B cell (primary cell): ENCODE data around the gene MYCBPAP. TPM values are rescaled to one million over a fixed set of nuclear protein-coding genes. Genes with fewer than 3 reads are reported as not detected.

ENCODE experiments used
- ATAC-seq: fragments of 200-7000 bp; cut with Tn5 transposase; one replicate; pipeline ENCODE4 v1.10.0; 2021; ENCODE audit warnings: low read depth, mild to moderate bottlenecking, moderate number of reproducible peaks, moderate library complexity
- CTCF ChIA-PET: fragments of 350-600 bp; sonication (Branson Sonifier 250); formaldehyde crosslinking; loops from one replicate; lab custom pipeline; 2021; ENCODE audit warnings: antibody characterized with exemption, inconsistent platforms; lab: Charles Lee
- POLR2A ChIA-PET: fragments of 350-600 bp; sonication (Branson Sonifier 250); formaldehyde crosslinking; loops from one replicate; lab custom pipeline; 2021; ENCODE audit warnings: antibody characterized with exemption; lab: Charles Lee
- DNase-seq: peaks from one replicate; pipeline ENCODE4 v3.0.0; 2013
- H2AFZ ChIP-seq: 2 replicates; pipeline ENCODE4 v1.6.1; 2012; ENCODE audit warnings: mild to moderate bottlenecking, low read depth, low read length; ENCODE audit not compliant: insufficient read depth, poor library complexity, severe bottlenecking
- H3K27ac ChIP-seq, 2 donors: 1 replicate in 1 of 2; 2 replicates in 1 of 2; pipeline ENCODE4 v1.5.1; 2012 to 2013; ENCODE audit warnings: low read length in 2 of 2, mild to moderate bottlenecking in 2 of 2, moderate library complexity in 1 of 2
- H3K27me3 ChIP-seq, 4 experiments: fragments of 200-600 bp in 1 of 4; sonication (generic) in 1 of 4; replicated peaks in 1 of 4; 1 replicate in 2 of 4; 2 replicates in 2 of 4; pipeline versions ENCODE4 v1.6.1 to v1.7.0; 2013 to 2016; ENCODE audit warnings: low read length in 3 of 4, mild to moderate bottlenecking in 2 of 4, mixed read lengths in 1 of 4, moderate library complexity in 1 of 4; ENCODE audit not compliant: insufficient read depth in 4 of 4, control insufficient read depth in 3 of 4; ENCODE audit errors: control extremely low read depth in 1 of 4
- H3K36me3 ChIP-seq, 2 experiments: replicated peaks in 1 of 2; 1 replicate in 1 of 2; 2 replicates in 1 of 2; pipeline versions ENCODE4 v1.6.1 to v1.7.1; 2013; ENCODE audit warnings: low read length in 1 of 2; ENCODE audit not compliant: insufficient read depth in 2 of 2, control insufficient read depth in 1 of 2; ENCODE audit errors: control extremely low read depth in 1 of 2, extremely low read depth in 1 of 2
- H3K4me1 ChIP-seq, 2 donors: fragments of 200-600 bp in 1 of 2; sonication (generic) in 1 of 2; 1 replicate in 1 of 2; 2 replicates in 1 of 2; pipeline versions ENCODE4 v1.5.1 to v1.6.1; 2013 to 2017; ENCODE audit warnings: low read length in 2 of 2; ENCODE audit not compliant: control insufficient read depth in 2 of 2, insufficient read depth in 2 of 2
- H3K4me2 ChIP-seq: replicated peaks from 2 replicates; pipeline ENCODE3; 2012; ENCODE audit warnings: mild to moderate bottlenecking, low read depth, low read length; ENCODE audit not compliant: poor library complexity, severe bottlenecking
- H3K4me3 ChIP-seq, 5 experiments: fragments of 200-600 bp in 1 of 5; sonication (generic) in 1 of 5; 1 replicate in 3 of 5; 2 replicates in 2 of 5; pipeline versions ENCODE4 v1.5.1 to v1.7.0; 2011 to 2016; ENCODE audit warnings: low read length in 4 of 5, mild to moderate bottlenecking in 4 of 5, low read depth in 2 of 5, control low read depth in 1 of 5, moderate library complexity in 1 of 5; ENCODE audit not compliant: insufficient read depth in 1 of 5; ENCODE audit errors: control extremely low read depth in 1 of 5, extremely low read depth in 1 of 5
- H3K79me2 ChIP-seq: fragments of 200-600 bp; sonication (generic); one replicate; pipeline ENCODE4 v1.6.0; 2016; ENCODE audit warnings: low read length; ENCODE audit not compliant: control insufficient read depth, insufficient read depth
- H3K9ac ChIP-seq: fragments of 200-600 bp; sonication (generic); 2 replicates; pipeline ENCODE4 v1.6.1; 2017; ENCODE audit warnings: mild to moderate bottlenecking, low read length, moderate library complexity
- H3K9me3 ChIP-seq, 3 donors: one replicate each; pipeline versions ENCODE4 v1.6.1 to v1.7.1; 2013; ENCODE audit warnings: low read length in 2 of 3; ENCODE audit not compliant: control insufficient read depth in 2 of 3, insufficient read depth in 1 of 3; ENCODE audit errors: control extremely low read depth in 1 of 3
- H4K20me1 ChIP-seq: 2 replicates; pipeline ENCODE4 v1.6.0; 2012; ENCODE audit warnings: mild to moderate bottlenecking, low read length; ENCODE audit not compliant: insufficient read depth, control insufficient read depth, poor library complexity, severe bottlenecking
- H3K27ac Mint-ChIP-seq: one replicate; pipeline ENCODE4 v1.8.0; 2021; ENCODE audit warnings: mixed read lengths
- H3K27me3 Mint-ChIP-seq: one replicate; pipeline ENCODE4 v1.8.0; 2021; ENCODE audit warnings: mixed read lengths
- H3K4me1 Mint-ChIP-seq: one replicate; pipeline ENCODE4 v1.8.0; 2021; ENCODE audit warnings: mixed read lengths
- H3K4me3 Mint-ChIP-seq: one replicate; pipeline ENCODE4 v1.8.0; 2021; ENCODE audit warnings: mixed read lengths
- H3K9me3 Mint-ChIP-seq: one replicate; pipeline ENCODE4 v1.8.0; 2022; ENCODE audit warnings: mixed read lengths; ENCODE audit not compliant: insufficient read depth
- EZH2 ChIP-seq: IDR thresholded peaks from 2 replicates; pipeline ENCODE4 v1.6.1; 2012; ENCODE audit warnings: borderline replicate concordance, low read depth, mild to moderate bottlenecking, moderate library complexity, low read length; ENCODE audit not compliant: insufficient read depth, poor library complexity, severe bottlenecking
- WGBS: methylation state at CpG from one replicate; pipeline ENCODE4 v1.1.5; 2013; ENCODE audit warnings: missing lambda C conversion rate; ENCODE audit not compliant: insufficient coverage; 5-methylcytosine and 5-hydroxymethylcytosine counted together
- intact Hi-C: fragments of 100-400 bp; cut with micrococcal nuclease; formaldehyde crosslinking; loops from one replicate; pipeline ENCODE4 v1.10.0; 2022
- polyA plus RNA-seq: library from polyadenylated mRNA; depleted of rRNA; stranded (reverse); fragments of >200 nt; gene quantifications from 2 replicates; pipeline ENCODE4 v1.2.3, GENCODE V29; 2012
- total RNA-seq, 2 donors: library from RNA; stranded (reverse); fragments of 120-200 nt in 1 of 2; gene quantifications; 1 replicate in 1 of 2; 2 replicates in 1 of 2; pipeline versions ENCODE4 v1.2.3 to v1.2.4, GENCODE V29; 2013 to 2022
- TF ChIP-seq, protein P1 (sequence below): fragments of 200-600 bp; IDR thresholded peaks from one replicate; pipeline ENCODE4 v1.8.0; 2022; ENCODE audit warnings: antibody characterized with exemption, mild to moderate bottlenecking

MYCBPAP gene
- total and polyA plus RNA-seq, 2 donors (not counting 1 experiment from before 2014, with no cell fraction given) = 1.9 to 5.1 TPM

DNA sequence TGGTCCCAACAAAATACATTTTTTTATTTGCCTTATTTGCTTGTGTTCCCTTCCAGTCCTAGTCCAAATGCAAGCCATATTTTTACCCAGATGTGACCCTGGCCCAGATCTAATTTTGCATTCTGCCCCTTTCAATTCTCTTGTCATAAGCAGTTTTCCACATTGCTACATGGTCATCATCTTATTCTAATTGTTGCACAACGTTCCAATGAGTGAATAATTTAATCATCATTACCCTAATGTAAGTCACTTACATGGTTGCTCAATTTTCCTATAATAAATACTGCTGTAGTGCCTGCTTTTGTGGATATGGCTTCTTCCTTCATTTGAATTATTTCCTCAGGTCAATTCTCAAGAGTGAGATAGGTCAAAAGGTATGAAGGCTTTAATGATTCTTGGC lies 16.7 kb upstream of the MYCBPAP start:
- Mint-ChIP-seq H3K27ac (no peak overlapping the region), H3K27me3 (peaks cover 1% of the 10 kb centered on the region), H3K4me1 (no peaks in the 10 kb centered on the region), H3K9me3 (no peaks in the 10 kb centered on the region), H3K4me3 (no peak overlapping the region)
- Histone ChIP-seq H3K9ac (no peak overlapping the region), H3K36me3 (no peaks in the 10 kb centered on the region), H4K20me1 (no peaks in the 10 kb centered on the region), H3K27ac (no peak overlapping the region), H3K4me2 (no peak overlapping the region), H3K27me3 (no peaks in the 10 kb centered on the region), H3K4me1 (no peaks in the 10 kb centered on the region), H3K4me3 (no peak overlapping the region), H2AFZ (no peak overlapping the region), H3K9me3 (no peaks in the 10 kb centered on the region), H3K79me2 (no peaks in the 10 kb centered on the region)
- DNase-seq (no peak), ATAC-seq (no peak)
- ChIA-PET CTCF (interaction anchor here (1.1 kb wide), 1 partner anchor 10 kb away, joined by 5 read pairs; no protein-coding TSS in a partner anchor), POLR2A (no interaction called here)
- WGBS = no CpG with 5 or more reads among the region's 1 CpG
- intact Hi-C loops = no loop called here
- TF ChIP-seq, protein P1, sequence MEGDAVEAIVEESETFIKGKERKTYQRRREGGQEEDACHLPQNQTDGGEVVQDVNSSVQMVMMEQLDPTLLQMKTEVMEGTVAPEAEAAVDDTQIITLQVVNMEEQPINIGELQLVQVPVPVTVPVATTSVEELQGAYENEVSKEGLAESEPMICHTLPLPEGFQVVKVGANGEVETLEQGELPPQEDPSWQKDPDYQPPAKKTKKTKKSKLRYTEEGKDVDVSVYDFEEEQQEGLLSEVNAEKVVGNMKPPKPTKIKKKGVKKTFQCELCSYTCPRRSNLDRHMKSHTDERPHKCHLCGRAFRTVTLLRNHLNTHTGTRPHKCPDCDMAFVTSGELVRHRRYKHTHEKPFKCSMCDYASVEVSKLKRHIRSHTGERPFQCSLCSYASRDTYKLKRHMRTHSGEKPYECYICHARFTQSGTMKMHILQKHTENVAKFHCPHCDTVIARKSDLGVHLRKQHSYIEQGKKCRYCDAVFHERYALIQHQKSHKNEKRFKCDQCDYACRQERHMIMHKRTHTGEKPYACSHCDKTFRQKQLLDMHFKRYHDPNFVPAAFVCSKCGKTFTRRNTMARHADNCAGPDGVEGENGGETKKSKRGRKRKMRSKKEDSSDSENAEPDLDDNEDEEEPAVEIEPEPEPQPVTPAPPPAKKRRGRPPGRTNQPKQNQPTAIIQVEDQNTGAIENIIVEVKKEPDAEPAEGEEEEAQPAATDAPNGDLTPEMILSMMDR = no peak
- no peak for TF ChIP-seq EZH2

GRCh38 chr17:50492214-50492613 lies 16.0 kb upstream of the MYCBPAP start:
- Histone ChIP-seq H2AFZ (no peak overlapping the region), H3K36me3 (no peaks in the 10 kb centered on the region), H3K9me3 (no peaks in the 10 kb centered on the region), H3K27me3 (no peaks in the 10 kb centered on the region), H3K79me2 (no peaks in the 10 kb centered on the region), H3K9ac (no peak overlapping the region), H3K4me1 (no peaks in the 10 kb centered on the region), H4K20me1 (no peaks in the 10 kb centered on the region), H3K4me2 (no peak overlapping the region), H3K27ac (no peak overlapping the region), H3K4me3 (no peak overlapping the region)
- Mint-ChIP-seq H3K27ac (no peak overlapping the region), H3K4me1 (no peaks in the 10 kb centered on the region), H3K27me3 (peaks cover 3% of the 10 kb centered on the region), H3K4me3 (no peak overlapping the region), H3K9me3 (no peaks in the 10 kb centered on the region)
- ATAC-seq (no peak), DNase-seq (no peak)
- POLR2A ChIA-PET = no interaction called here
- CTCF ChIA-PET = interaction anchor here (1.1 kb wide), 2 partner anchors 10 kb away, joined by 4 to 5 read pairs; no protein-coding TSS in a partner anchor
- intact Hi-C loops = no loop called here
- no peak for TF ChIP-seq EZH2
- TF ChIP-seq, protein P1 = no peak
- WGBS = no CpG with 5 or more reads among the region's 8 CpGs
